HG03442 (cell line): Measurements from ENCODE around the gene SNRPD3.
"Not testable (repeated sequence)": the region's sequence is repeated elsewhere in the genome, so short reads cannot be mapped to it uniquely, and the experiment has no call there.

Experiments
- ATAC-seq: cut with Tn5 transposase; IDR thresholded peaks from one replicate; pipeline ENCODE4 v1.9.1; 2021; ENCODE audit warnings: mild to moderate bottlenecking, moderate library complexity; ENCODE audit not compliant: unreplicated experiment

The SNRPD3 gene

GRCh38 chr22:24606340-24606739 is 50.5 kb downstream of the SNRPD3 start:
- ATAC-seq: not testable (repeated sequence)

- ATAC-seq: peak; percentile 63
Observed at GRCh38 chr22:24607429-24607983, 51.7 kb downstream of the SNRPD3 start.

GRCh38 chr22:24608327-24608726 is 52.5 kb downstream of the SNRPD3 start:
- ATAC-seq: not testable (repeated sequence)

GRCh38 chr22:24609888-24610287 is 54.1 kb downstream of the SNRPD3 start:
- ATAC-seq: not testable (repeated sequence)

GRCh38 chr22:24614794-24615193 is 59.0 kb downstream of the SNRPD3 start:
- ATAC-seq: not testable (repeated sequence)

- not testable (repeated sequence) for ATAC-seq
Observed at GRCh38 chr22:24621244-24621643, 65.4 kb downstream of the SNRPD3 start.

- ATAC-seq: not testable (repeated sequence)
Observed at GRCh38 chr22:24622596-24622995, 66.8 kb downstream of the SNRPD3 start.
